GM21381 (cell line): ENCODE data around the gene RAB34.
"Not testable (repeated sequence)": the region's sequence is repeated elsewhere in the genome, so short reads cannot be mapped to it uniquely, and the experiment has no call there.

Source experiments
- ATAC-seq: cut with Tn5 transposase; IDR thresholded peaks from one replicate; pipeline ENCODE4 v1.9.1; 2021; ENCODE audit warnings: mild to moderate bottlenecking, moderate library complexity; ENCODE audit not compliant: unreplicated experiment

RAB34 gene

DNA sequence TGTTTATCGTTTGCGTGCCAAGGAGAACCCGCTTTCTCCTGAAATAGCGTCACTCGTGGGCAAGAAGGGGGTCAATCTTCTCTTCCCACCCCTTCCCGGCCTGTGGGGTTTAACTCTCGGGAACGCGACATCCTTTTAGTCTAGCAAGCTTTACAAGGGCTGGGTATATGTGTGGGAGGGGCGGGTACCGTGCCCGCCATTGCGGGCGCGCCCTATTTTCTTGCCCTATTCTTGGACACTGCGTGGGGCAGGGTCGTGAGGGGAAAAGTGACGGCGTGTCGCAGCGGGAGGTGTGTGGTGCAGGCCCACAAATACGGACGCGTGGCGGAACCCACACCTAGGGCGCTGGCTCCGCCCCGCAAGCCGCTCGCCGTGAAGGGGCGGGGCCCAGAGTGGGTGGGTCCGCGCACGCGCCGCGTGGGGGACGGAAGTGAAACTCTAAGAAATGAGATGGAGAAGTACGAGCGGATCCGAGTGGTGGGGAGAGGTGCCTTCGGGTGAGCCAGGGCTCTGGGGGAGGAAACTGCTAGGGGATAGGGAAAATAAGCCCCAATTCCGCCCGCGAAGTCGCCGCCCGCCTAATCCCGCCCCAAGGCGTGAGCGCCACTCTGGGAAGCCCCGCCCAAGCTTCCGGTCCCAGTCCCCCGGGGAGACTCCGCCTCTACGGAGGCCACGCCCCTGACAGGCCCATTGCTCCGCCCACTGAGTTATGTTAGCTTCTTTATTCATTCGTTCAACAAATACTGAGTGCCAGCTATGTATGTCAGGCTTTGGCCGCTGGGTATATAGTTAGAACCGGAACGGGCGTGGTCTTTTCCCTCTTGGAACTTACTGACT, 10.9 kb upstream of the RAB34 start, which contains the start of gene NEK8:
Gene NEK8 (plus strand): TSS at position 425 of the 837 bp plus-strand sequence. CDS start 26 bp downstream, at position 451.
- peak; percentile 37 for ATAC-seq

DNA sequence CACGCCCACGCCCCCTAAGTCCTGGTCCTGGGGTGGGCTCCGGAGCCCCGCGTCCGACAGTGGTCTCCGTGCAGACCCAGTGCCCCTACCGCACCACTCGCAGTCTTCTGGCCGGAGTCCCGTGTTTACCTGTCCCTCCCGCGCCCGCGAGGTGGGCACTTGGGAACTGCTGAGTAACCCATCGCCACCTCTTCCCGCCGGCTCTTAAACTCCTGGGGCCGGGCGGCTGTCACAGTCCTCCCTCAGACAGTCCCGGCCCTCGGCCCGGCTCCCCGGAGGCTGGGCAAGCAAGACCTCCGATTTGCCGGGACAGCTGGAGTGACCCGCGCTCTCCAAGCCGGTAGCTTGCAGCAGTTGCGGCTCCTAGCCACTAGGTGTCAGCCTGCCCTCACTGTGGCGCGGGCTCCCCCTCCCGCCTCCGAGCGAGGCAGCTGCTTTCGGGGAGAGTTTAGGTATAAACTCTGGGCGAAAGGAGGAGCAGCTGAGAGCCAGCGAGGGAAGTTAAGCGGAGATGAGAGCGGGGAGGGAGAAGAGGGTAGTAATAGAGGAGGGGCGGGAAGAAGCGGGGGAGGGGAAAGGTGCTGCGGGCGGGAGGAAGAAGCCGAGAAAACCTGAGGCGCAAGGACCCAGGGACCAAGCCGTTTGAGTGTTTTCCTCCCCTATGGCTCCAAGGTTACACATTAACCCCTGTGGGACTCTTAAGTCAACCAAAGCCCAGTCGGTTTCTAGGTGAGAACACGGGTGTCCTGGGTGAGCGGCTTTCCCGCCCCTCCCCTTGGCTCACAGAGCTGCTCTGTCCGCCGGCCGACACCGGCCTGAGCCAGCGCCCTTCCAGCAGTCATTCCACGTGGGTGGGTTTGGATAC, 9.2 kb upstream of the RAB34 start:
- peak; percentile 38 for ATAC-seq

DNA sequence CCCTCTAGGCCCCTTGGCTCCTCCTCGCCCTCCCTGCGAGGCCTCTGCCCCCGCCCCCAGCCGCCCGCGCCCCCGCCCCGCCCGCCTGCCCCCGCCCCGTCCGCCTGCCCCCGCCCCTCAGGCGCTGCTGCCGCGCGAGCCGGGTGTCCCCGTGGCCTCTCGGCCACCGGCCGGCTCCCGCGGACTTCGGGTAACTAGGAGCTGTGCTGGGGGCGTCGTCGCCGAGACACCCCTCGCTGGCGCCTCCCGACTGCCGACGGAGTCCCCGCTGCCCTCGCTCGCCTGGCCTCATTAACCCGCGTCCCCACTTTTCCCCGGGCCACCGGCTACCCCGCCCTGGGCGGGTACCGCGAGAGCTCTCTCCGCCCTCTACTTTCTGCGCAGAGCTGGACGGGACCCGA, 8.6 kb upstream of the RAB34 start, which contains the start of gene TLCD1:
Gene TLCD1 (minus strand): TSS at position 8 of the 401 bp plus-strand sequence. CDS start 136 bp downstream, outside the sequence.
- peak; percentile 7 for ATAC-seq

DNA sequence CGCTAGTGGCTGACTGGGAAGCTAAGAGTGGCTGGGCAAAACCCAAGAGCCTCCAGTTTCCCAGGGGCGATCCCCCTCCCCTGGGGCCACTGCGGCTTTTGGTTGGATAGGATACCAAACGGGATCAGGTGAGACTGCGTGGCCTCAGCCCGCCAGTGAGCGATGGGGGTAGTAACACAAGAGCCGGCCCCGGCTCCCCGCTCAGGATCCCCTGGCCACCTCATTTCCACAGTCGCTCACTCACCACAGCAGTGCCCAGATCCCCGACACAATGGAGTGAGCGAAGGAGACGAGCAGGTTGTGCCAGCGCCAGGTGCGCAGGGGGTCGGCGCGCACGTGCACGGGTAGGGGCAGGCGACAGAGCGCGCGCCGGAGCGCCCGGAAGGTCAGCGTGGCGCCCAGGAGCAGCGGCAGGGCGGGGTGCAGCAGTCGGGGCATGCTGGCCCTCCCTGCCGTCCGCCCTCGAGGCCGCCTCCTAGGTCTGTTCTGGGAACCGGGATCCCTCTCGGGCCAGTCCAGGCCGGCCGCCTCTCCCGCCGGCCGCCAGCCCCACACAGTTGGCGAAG, 8.1 kb upstream of the RAB34 start:
- ATAC-seq = peak; percentile 5

DNA sequence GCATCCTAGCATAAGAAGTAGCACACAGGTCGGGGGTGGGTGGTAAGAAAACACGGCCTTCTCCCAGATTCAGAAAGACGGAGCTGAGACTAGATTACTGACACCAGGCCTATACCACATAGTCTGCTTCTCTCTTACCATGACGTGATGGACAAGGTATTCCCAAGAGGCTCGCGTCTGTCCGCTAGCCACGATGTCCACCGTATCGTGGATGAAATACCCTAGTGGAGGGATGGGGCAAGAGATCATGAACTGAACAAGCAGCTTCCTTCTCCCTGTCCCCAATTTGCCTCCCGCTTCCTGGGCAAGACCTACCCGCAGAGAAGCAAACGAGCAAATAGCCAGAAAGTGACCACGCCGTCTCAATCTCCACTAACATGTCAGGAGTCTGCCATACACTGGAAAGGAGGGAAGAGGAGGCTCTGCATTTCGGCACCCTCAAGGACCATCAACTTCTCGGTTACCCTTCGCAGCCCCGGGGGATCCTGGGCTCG, 7.5 kb upstream of the RAB34 start:
- no peak for ATAC-seq

DNA sequence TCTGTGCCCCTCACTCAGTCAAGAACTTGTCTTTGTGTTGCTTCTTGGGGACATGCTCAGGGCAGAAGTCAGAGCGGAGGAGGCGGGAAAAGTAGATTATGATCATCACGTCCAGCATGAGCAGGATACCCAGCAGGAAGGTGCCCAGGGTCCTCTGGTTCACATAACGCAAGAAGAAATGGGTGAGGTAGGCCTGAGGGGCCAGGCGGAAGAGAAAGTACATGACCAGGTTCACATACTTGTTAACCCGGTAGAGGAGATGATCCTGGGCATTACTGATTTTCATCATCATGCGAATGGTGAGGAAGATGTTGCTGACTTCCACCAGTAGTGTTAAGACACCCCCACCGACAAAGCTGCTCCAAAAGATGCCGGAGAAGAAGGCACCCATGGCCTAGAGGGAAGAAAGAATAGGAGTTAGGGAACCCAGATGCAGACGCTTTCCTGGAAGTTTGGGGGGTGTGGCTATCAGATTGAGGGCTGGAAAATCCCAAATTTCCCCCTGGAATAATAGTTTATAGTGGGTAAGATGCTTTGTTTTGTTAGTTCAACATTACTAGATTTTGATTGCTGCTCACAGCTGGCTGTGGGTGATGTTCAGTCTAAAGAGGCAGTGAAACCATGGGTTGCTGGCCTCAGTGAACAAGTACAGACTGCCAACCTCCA, 7.0 kb upstream of the RAB34 start:
- no peak for ATAC-seq

DNA sequence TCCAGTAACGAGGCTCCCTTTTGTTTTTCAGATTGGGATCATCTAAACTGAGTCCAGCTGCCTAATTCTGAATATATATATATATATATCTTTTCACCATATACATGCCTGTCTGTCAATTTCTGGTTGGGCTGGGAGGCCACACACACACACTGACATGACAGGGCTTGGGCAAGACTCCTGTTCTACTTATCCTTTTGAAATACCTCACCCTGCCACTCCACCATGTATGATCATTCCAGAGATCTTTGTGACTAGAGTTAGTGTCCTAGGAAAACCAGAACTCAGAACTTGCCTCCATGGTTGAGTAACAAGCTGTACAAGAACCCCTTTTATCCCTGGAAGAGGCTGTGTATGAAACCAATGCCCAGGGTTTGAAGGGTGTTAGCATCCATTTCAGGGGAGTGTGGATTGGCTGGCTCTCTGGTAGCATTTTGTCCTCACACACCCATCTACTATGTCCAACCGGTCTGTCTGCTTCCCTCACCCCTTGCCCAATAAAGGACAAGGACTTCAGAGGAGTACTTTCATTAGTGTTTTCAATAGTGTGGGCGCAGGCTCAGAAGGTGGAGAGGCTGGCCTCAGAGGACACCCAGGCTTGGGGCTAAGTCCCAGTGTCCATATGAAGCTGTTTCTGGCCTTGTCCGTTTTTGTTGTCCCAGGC, 6.3 kb upstream of the RAB34 start:
- not testable (repeated sequence) for ATAC-seq

DNA sequence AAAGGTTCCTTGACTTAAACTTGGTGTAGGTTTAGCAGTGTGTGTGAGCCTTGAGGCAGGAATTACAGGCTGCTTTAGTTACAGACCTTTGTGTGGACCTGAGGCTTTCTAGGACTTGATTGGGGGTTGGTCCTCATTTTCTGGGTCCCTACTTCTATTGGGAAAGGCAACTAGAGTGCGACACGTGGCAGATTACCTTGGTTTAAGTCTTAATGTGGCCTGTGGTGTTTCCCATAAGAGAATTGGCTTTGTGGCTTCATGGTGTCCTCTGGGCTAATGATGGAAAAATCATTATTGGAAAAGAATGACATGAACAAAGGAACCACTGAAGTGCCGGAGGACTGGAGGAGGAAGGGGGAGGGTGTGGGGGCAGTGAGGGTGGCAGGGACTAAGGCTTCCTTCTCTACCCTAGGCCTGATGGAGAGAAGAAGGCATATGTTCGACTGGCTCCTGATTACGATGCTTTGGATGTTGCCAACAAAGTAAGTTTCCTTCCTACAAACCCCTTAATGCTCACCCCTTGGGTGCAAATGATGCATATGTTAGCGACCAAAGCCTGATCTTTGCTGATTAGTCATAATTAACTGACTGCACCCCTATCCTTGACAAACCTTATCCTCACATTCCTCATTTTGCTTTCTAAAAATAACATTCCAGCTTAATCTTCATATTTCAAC, 5.6 kb upstream of the RAB34 start:
- no peak for ATAC-seq

DNA sequence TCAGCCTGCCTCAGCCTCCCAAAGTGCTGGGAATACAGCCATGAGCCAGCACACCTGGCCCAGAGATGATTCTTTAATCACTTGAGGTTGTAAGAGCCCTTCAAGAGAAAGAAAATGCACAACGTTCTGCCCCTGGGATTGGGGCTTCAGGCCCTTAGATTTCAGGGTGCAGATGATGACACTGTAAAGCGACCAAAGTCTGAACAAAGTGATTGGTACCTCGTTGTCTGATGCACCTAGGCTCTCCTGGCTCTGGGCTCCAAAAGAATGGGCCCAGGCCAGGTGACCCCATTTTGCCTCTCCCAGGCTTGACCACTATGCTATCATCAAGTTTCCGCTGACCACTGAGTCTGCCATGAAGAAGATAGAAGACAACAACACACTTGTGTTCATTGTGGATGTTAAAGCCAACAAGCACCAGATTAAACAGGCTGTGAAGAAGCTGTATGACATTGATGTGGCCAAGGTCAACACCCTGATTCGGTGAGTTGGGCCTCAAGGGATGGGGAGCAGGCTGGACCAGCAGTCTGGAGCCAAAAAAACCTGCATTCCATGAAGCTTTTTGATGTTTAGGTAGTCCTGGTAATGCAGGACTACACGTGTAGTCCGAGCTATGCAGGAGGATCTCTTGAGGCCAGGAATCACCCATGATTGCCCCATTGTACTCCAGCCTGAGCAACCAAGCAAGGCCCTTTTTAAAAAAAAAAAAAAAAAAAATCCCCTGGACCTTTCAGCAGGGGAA, 4.9 kb upstream of the RAB34 start:
- ATAC-seq = no peak

DNA sequence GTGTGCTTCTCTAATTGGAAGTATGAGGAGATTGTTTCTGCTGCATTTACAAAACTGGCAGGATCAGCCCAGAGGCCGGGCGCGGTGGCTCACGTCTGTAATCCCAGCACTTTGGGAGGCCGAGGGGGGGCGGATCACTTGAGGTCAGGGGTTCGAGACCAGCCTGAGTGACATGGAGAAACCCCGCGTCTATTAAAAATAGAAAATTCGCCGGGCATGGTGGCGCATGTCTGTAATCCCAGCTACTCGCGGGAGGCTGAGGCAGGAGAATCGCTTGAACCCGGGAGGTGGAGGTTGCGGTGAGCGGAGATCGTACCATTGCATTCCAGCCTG, 3.3 kb upstream of the RAB34 start:
- ATAC-seq = not testable (repeated sequence)

DNA sequence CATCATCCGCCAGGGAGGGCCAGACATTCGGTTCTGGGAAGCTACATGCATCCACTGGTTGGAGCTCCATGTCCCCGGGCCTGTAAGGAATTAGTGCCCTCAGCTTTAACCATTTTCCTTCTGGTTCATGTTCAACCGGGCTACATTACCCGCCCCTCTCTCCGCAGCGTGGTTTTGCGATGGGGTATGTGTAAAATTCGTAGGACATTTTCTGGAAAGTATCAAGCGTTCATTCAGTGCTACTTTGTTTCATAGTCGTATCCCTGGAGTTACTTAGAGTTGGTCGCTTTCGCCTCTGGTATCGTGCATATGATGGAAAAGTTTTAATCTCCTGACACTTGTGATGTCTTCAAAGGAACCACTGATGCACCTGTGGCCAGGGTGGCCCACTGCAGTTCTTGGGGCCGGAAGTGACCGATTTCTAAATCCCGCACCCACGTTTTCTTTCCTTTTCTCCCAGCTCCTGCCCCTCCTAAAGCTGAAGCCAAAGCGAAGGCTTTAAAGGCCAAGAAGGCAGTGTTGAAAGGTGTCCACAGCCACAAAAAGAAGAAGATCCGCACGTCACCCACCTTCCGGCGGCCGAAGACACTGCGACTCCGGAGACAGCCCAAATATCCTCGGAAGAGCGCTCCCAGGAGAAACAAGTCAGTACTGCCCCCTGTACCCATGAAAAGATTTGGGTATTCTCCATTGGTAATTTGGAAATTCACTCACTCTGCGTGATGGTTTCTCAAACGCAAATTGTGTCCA, 2.8 kb upstream of the RAB34 start:
- no peak for ATAC-seq

DNA sequence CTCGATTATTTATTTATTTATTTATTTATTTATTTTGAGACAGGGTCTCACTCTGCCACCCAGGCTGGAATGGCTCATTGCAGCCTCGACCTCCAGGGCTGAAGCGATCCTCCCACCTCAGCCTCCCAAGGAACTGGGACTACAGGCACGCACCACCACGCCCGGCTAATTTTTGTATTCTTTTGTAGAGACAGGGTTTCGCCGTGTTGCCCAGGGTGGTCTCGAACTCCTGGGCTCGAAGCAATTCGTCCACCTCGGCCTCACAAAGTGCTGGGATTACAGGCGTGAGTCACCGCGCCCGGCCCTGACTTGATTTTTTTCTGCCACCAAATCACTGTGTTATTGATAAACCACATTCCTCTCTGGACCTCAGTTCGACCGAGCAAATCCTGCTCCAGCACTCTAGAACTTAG, 1.4 kb upstream of the RAB34 start:
- ATAC-seq = peak; percentile 2

DNA sequence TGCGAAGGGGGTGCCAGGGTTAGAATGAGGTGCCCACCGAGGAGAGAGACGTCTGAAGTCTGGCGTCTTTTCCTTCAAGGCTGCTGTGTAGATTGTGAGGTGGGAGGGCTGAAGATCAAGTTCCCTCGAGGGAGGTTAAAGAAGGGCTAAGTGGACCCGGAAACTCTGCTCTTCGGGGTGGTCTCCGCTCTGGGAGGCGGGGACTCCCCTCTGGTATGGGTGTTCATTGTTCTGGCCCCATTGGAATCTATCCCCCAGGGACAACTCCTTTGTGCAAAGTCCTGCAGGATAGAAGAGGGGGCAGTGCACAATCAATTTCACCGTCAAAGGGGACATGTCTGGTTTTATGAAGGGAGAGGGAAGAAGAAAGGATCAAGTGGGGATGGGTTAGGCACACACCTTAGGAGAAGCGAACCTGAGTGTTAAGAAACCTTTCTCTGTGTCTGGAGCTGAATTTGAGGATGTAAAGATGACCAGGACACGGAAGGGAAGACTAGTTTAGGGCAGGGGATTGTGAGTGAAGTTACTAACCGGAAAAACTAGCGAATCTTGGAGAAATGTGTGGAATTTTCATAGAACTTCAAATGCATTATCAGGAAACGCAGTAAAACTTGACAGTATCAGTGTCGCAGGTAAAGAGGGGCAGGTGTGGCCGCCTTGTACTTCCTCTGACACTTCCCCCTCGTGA, 809 bp upstream of the RAB34 start:
- no peak for ATAC-seq

DNA sequence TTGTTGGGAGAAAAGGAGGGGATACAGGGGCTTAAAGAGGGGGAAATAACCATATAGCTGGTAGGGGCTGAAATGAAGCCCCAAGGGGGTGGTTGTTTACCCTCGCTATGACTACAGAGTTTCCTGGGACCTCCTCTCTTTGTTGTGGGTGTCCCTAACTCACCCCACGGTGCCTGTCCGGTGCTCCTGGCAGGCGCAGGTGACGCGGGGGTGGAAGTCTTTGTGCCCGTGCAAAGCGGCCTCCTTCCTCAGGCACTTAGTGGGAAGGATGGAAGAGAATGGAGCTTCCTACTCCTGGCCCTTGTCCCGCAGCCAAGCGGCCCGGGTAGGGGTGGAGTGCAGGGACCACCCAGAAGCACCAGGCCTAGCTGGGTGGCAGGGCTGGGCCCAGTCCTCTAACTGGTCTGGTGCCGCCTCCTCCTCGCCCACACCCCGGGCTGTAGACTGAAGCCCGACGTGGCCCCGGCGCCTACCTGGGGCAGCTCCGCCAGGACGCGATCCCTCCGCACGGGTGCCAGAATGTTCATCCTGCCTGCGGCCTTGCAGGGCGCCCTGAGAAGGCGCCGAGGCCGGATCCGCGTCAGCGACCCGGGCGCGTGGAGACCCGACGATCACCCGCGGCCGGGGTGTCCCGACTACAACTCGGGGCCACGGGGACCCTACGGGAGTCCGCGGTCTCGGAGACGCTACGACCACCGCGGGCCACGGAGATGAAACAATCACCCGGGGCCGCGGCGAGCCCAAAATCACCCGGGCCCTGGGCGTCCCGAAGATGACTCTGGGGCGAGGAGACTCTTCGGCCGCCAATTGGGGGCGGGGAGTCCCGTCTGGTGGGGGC, 709 bp downstream of the RAB34 start:
- no peak for ATAC-seq

DNA sequence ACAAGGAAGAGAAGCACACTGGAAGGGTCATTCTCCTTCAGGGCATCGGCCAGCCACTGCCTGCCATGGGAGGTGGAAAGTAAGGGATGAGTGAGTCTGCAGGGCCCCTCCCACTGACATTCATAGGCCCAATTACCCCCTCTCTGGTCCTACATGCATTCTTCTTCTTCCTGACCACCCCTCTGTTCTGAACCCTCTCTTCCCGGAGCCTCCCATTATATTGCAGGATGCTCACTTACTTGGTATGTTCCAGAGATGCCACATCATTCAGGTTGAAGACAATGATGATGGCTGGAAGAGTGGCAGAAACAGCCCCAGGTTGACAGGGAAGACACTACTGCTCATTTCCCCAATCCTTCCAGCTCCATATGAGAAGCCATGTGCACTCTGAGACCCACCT, 2.5 kb downstream of the RAB34 start:
- ATAC-seq = no peak

DNA sequence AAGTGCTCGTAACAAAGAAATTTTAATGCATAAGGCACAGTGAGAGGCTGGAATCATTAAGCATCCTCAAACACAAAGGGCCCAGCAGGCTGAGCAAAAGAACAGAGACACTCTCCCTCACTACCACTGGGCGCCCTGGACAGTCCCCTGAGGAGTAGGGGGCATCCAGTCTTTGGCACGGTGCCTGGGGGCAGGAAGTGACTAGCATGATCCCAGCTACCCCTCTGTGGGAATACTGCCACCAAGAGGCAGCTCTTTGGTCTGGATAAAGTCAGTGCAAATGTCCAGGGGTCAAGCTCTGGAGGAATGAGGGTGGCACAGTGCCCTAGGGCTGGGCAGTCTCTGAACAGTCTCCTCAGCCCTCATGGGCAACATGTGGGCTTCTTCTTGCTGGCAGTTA, 3.4 kb downstream of the RAB34 start:
- no peak for ATAC-seq
